ENCODE data around the gene RFC2. TPM values are rescaled to one million over a fixed set of nuclear protein-coding genes. Genes with fewer than 3 reads are reported as not detected.

RFC2 gene
- total RNA-seq, 2 experiments from 2014 or later: 52.2 to 62.9 TPM

DNA sequence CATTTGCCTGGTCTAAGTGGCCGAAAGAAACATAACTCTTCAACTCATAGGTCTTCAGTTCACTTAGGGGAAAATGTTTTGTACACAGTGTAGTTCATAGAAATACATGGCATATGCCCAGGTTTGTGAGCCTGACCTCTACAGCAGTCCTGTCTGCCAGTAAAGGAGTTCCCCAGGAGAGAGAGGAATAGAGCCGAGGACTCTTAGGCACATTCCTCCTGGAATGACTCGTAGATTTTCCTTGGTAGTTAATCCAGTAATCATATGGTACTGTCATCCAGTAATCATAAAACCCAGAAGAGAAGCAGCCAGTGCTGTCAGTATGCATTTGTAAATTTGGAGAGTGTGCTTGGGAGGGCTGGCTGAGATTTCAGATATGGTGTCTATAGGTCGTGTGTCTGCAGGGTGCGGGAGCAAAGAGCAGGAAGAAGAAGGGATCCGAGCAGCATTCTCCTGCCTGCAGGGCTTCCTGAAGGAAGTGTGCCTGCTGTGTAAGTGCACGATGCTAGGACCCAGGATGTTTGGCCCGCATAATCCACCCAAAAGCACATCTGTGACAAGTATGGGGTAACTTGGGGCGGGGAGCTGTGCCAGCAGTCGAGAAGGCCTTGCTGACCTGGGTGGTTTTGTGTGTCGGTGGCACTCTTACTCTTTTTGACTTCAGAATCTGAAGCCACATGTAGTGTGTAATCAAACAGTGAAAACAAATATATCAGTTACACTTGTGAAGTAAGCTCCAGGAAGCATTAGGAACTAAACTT lies 66.1 kb downstream of the RFC2 start:
- ChIA-PET CTCF (interaction anchor here (0.6 kb wide), 1 partner anchor 165 kb away, joined by 3 read pairs; no protein-coding TSS in a partner anchor), POLR2A (no interaction called here)
- H3K4me3 Mint-ChIP-seq: no peak overlapping the region
- H3K36me3 Mint-ChIP-seq (ENCODE audit: low read depth): peaks cover 47% of the 10 kb centered on the region
- no peaks in the 10 kb centered on the region for H3K27me3 Mint-ChIP-seq
- DNase-seq: no peak
- no peaks in the 10 kb centered on the region for H3K9me3 Mint-ChIP-seq
- peak overlapping the region; percentile 17 for H3K27ac Mint-ChIP-seq
- peaks cover 41% of the 10 kb centered on the region for H3K4me1 Mint-ChIP-seq

DNA sequence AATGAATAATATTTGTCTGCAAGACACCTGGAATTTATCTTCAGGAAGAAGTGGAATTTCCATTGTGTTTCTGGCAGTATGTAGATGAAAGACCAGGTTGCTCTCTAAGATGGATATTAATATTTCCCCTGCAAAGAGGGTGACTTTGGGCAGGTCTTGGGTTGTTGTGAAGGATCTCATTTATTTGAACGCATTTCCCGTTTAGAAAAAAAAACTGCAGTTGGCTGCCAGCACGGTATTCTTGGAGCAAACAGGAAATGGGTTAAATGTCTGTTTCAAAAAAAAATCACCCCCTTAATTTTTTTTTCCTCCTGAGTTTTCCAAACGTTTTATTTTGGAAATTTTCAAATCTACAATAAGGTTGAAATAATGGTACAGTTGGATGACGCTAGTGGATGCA lies 68.6 kb downstream of the RFC2 start:
- peak overlapping the region; percentile 36 for H3K27ac Mint-ChIP-seq
- CTCF ChIA-PET: no interaction called here

DNA sequence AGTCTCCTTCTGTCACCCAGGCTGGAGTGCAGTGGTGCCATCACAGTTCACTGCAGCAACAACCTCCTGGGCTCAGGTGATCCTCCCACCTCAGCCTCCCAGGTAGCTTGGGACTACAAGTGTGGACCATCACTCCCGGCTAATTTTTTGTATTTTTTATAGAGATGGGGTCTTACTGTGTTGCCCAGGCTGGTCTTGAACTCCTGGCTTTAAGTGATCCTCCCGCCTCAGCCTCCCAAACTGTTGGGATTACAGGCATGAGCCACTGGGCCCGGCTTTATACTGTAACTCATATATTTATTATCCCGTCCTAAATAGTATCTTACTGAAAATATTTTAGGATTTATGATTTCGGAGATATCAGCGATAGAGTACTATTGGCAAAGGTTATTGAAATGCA lies 69.2 kb downstream of the RFC2 start:
- H3K27me3 Mint-ChIP-seq: no peaks in the 10 kb centered on the region
- POLR2A ChIA-PET: no interaction called here
- peak overlapping the region; percentile 36 for H3K27ac Mint-ChIP-seq
- no peaks in the 10 kb centered on the region for H3K9me3 Mint-ChIP-seq
- H3K4me1 Mint-ChIP-seq: peaks cover 54% of the 10 kb centered on the region
- peaks cover 34% of the 10 kb centered on the region for H3K36me3 Mint-ChIP-seq (ENCODE audit: low read depth)
- CTCF ChIA-PET: interaction anchor here (0.9 to 2.1 kb wide), 2 partner anchors 10 to 27 kb away, joined by 3 to 12 read pairs; partner anchors contain the start of gene EIF4H
- no peak overlapping the region for H3K4me3 Mint-ChIP-seq
- DNase-seq: no peak

More for the DNA sequence above, 68.6 kb downstream of the RFC2 start:
- no peak for DNase-seq
- peaks cover 36% of the 10 kb centered on the region for H3K36me3 Mint-ChIP-seq (ENCODE audit: low read depth)
- POLR2A ChIA-PET: no interaction called here
- H3K4me1 Mint-ChIP-seq: peaks cover 52% of the 10 kb centered on the region
- H3K4me3 Mint-ChIP-seq: no peak overlapping the region
- H3K9me3 Mint-ChIP-seq: no peaks in the 10 kb centered on the region
- H3K27me3 Mint-ChIP-seq: no peaks in the 10 kb centered on the region

DNA sequence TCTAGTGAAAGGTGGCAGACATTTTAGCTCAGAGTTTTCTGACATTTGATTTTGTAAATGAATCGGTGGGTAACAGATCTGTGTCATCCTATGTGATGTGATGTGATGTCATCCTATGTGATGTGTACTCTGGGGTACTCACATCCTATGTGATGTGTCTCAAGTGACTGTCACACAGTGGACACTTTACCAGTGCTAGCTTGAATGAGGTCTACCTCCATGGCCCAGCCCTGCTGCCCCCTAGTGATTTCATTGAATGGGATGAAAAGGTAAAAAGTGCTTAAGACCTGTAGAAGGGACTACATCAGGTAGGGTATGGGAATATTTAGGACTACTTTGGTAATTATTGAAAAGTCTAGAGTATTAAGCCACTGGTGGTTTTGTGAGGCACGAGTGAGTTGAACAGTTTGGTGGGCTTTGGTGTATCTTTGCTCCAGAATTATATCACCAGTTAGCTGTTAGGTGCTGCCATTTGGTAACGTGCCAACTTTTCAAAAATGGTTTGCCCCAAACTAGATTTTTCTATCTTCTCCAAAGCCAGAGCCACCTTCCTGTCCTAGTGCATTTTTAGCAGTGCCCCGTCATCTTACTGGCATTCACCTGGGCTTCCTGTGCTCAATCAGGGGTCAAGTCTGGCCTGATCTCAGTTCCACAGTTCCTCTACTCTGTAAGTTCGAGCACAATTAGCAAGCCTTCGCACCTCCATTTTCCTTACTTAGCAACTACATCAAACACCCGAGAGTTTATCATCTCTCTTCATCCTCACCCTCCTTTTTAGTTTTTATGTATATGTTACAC lies 70.3 kb downstream of the RFC2 start:
- ChIA-PET CTCF (interaction anchor here (0.6 to 2.1 kb wide), 7 partner anchors 9 to 866 kb away, joined by 3 to 12 read pairs (median 3); partner anchors contain the start of gene EIF4H), POLR2A (no interaction called here)
- H3K9me3 Mint-ChIP-seq: no peaks in the 10 kb centered on the region
- H3K4me3 Mint-ChIP-seq: no peak overlapping the region
- no peaks in the 10 kb centered on the region for H3K27me3 Mint-ChIP-seq
- peak overlapping the region; percentile 74 for H3K27ac Mint-ChIP-seq
- H3K36me3 Mint-ChIP-seq (ENCODE audit: low read depth): peaks cover 29% of the 10 kb centered on the region
- DNase-seq: no peak
- peaks cover 58% of the 10 kb centered on the region for H3K4me1 Mint-ChIP-seq

DNA sequence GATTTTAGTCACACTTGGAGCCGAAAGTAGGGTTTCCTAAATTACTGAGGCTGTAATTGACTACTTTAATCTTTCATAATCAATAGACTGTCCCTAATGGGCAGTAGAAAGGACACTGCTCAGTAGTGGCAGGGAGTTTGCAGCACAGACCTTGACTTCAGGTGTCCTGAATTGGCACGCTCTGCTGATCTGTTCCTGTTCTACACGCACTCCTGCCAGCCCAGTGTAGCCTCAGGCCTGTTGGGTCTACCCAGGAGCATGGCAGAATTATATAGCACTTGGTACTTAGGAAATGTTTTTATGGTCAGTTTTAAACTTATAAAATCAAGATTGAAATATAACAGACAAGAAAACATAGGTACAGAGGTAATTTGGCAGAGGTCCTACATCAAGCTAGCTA lies 71.1 kb downstream of the RFC2 start:
- CTCF ChIA-PET: interaction anchor here (0.6 to 2.1 kb wide), 6 partner anchors 8 to 866 kb away, joined by 3 to 12 read pairs (median 4); partner anchors contain the start of gene EIF4H
- H3K27ac Mint-ChIP-seq: no peak overlapping the region
- no peaks in the 10 kb centered on the region for H3K9me3 Mint-ChIP-seq
- POLR2A ChIA-PET: no interaction called here
- no peaks in the 10 kb centered on the region for H3K27me3 Mint-ChIP-seq
- no peak for DNase-seq
- peaks cover 25% of the 10 kb centered on the region for H3K36me3 Mint-ChIP-seq (ENCODE audit: low read depth)
- peaks cover 60% of the 10 kb centered on the region for H3K4me1 Mint-ChIP-seq
- no peak overlapping the region for H3K4me3 Mint-ChIP-seq

DNA sequence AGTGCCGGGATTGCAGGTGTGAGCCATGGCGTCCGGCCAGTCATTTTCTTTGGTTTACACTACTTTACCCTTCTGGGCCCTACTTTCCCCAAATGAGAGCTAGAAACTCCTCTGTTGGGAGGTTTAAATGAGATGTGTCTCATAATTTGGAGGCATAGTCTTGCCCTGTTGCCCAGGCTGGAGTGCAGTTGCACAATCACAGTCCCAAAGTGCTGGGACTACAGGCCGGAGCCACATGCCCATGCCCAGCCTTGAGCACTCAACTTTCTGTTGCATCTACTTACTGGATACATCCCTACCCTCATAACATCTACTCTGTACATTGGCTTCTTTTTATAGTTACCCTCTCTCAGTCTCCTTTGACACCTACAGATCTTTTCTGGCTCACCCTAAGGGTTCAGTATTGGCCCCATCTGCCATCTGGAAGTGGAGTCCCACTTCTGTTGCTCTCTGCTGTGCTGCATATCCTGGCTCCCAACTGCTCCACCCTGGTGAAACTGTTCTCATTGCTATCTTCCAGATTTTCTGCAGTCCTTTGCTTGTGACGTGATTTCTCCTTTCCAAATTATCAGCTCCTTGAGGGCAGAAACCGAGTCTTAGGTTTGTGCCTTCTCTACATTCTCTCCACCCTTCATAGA lies 71.6 kb downstream of the RFC2 start:
- no peak for DNase-seq
- Mint-ChIP-seq H3K9me3 (no peaks in the 10 kb centered on the region), H3K36me3 (ENCODE audit: low read depth) (peaks cover 20% of the 10 kb centered on the region), H3K27ac (no peak overlapping the region), H3K4me1 (peaks cover 66% of the 10 kb centered on the region), H3K4me3 (no peak overlapping the region), H3K27me3 (no peaks in the 10 kb centered on the region)
- ChIA-PET POLR2A (no interaction called here), CTCF (interaction anchor here (2.1 kb wide), 1 partner anchor 24 kb away, joined by 6 read pairs; no protein-coding TSS in a partner anchor)

DNA sequence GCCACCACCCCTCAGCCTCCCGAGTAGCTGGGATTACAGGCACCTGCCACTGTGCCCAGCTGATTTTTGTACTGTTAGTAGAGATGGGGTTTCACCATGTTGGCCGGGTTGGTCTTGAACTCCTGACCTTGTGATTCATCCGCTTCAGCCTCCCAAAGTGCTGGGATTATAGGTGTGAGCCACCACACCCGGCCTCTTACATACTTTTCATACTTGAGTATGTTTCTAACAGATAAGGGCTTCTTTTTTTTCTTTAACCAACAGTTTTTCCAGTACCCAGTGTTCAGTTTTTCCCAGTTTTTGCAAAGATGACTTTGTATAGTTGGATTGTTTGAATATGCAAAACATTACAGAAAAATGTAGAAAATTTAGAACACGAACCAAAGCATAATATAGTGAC lies 72.4 kb downstream of the RFC2 start:
- ChIA-PET POLR2A (no interaction called here), CTCF (interaction anchor here (2.1 kb wide), 1 partner anchor 25 kb away, joined by 6 read pairs; no protein-coding TSS in a partner anchor)
- H3K27me3 Mint-ChIP-seq: no peaks in the 10 kb centered on the region
- H3K36me3 Mint-ChIP-seq (ENCODE audit: low read depth): peaks cover 21% of the 10 kb centered on the region
- no peak overlapping the region for H3K27ac Mint-ChIP-seq
- H3K4me1 Mint-ChIP-seq: peaks cover 66% of the 10 kb centered on the region
- no peak overlapping the region for H3K4me3 Mint-ChIP-seq
- no peaks in the 10 kb centered on the region for H3K9me3 Mint-ChIP-seq
- DNase-seq: no peak

Small RNA genes within 50 kb of the gene (microRNA-seq; reads per million reads assigned to microRNA genes)
- gene MIR590 (ENCODE audit: borderline microRNAs expressed, borderline replicate concordance): 1,087 reads per million, percentile 85 among the genes with 10 or more reads in this experiment

Other genes starting within 250 kb of the RFC2 start
- gene ELN, start 226.2 kb downstream of the RFC2 start, total RNA-seq: not detected
- gene LIMK1, start 170.6 kb downstream of the RFC2 start, total RNA-seq: 10 to 100 TPM; 16.0 to 16.2 TPM
- 100 to 1,000 TPM; 240 to 264 TPM for gene EIF4H, start 80.0 kb downstream of the RFC2 start, total RNA-seq
- 1 to 10 TPM; 8.0 to 8.4 TPM for gene LAT2, start 44.4 kb downstream of the RFC2 start, total RNA-seq
- gene CLIP2, start 35.0 kb upstream of the RFC2 start, total RNA-seq: under 1 TPM; 0.72 to 0.89 TPM
- gene GTF2IRD1, start 199.5 kb upstream of the RFC2 start, total RNA-seq: 1 to 10 TPM in 1 of 2 experiments, under 1 TPM in 1; 0.94 to 1.3 TPM

All from activated CD4-positive, alpha-beta T cell treated with anti-CD3 and anti-CD28 coated beads, Interleukin-2, amount 10 ng/mL, durations not matched to agents 7 days and 5 days (primary cell).